ENCODE measurements around the gene NPAS3.

NPAS3 gene

DNA sequence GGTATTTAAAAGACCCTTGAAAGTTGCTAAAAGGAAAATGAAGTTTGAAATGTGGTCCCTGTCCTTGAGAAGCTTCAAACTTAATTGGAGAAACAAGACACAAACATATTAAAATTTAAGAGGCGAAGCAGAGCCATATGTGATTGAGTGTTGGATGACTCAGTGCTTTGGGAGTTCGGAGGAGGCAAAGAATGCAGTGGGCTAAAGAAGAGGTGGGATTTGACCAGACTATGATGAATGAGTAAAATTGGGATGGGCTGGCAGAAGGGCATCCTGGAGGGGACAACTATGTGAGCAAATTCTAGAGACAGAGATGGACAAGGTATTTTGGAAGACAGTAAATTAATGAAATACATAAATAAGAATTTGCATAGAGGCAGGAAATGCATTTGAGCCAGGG is 653.6 kb downstream of the NPAS3 start:
- DNase-seq (ENCODE audit: low spot score) = no peak

DNA sequence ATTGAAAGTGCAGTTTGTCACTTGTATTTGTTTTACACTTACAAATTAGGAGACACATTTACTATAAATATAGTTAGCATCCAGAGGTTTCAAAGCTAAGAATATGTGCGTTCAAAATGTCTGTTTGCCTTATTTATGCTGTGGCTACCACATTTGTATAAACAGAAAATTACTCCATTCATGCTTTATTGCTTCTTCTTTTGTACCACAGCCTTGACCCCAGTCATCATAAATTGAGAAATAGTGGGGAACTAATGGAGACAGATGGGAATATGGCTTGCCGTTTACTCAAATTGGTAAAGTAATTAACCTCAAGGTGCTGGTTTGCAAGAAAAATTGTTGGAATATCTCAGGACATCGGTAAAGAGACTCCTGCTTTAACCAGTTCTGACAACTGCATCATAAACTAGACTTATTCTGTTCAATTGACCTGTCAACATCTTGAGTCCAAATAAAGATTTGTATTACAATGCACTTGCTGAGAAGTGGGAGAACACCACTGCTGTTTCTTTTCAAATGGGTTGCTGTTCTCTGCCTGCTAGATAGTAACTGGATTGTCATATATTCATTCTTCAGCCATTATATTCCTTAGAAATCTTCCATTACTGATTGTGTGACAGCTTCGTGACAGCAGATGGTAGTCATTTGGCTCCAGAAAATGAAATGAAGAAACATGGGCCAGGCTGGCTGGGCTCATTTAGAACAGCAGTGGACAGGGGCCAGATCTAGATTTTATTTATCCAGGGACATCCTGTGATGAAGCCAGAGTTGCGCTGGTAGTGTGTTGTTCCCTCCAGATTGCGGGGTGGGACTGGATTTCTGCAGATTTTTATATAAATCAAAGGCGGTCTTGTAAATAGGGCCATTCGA is 657.8 kb downstream of the NPAS3 start:
- DNase-seq (ENCODE audit: low spot score) = no peak
- TF ChIP-seq, protein P1, sequence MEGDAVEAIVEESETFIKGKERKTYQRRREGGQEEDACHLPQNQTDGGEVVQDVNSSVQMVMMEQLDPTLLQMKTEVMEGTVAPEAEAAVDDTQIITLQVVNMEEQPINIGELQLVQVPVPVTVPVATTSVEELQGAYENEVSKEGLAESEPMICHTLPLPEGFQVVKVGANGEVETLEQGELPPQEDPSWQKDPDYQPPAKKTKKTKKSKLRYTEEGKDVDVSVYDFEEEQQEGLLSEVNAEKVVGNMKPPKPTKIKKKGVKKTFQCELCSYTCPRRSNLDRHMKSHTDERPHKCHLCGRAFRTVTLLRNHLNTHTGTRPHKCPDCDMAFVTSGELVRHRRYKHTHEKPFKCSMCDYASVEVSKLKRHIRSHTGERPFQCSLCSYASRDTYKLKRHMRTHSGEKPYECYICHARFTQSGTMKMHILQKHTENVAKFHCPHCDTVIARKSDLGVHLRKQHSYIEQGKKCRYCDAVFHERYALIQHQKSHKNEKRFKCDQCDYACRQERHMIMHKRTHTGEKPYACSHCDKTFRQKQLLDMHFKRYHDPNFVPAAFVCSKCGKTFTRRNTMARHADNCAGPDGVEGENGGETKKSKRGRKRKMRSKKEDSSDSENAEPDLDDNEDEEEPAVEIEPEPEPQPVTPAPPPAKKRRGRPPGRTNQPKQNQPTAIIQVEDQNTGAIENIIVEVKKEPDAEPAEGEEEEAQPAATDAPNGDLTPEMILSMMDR (IDR thresholded peaks at IDR 0.05; ENCODE audit: extremely low read depth, missing control alignments) = no peak

More for the DNA sequence above, 653.6 kb downstream of the NPAS3 start:
- TF ChIP-seq, protein P1 (IDR thresholded peaks at IDR 0.05; ENCODE audit: extremely low read depth, missing control alignments) = no peak

DNA sequence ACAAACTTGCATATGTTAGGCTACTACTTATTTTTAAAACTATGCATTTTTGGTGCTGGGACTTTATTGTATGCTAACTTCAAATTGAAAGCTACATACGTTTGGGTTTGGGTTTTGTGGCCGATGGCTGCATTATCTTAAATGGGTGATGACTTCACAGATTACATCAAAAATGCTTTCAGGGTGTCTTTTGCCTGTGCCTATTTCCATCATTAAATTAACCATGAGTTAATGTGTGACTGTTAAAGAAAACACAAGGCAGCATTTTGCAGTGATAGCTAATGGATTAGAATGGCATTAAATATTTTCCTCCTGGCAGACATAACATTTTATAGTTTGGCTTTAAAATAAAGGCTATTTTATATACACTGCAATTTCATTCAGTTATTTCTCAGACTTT is 659.9 kb downstream of the NPAS3 start:
- TF ChIP-seq, protein P1 (IDR thresholded peaks at IDR 0.05; ENCODE audit: extremely low read depth, missing control alignments) = no peak

GRCh38 chr14:33602396-33602795 is 663.7 kb downstream of the NPAS3 start:
- TF ChIP-seq, protein P1 (IDR thresholded peaks at IDR 0.05; ENCODE audit: extremely low read depth, missing control alignments) = no peak
- DNase-seq (ENCODE audit: low spot score) = no peak

More for the DNA sequence above, 659.9 kb downstream of the NPAS3 start:
- no peak for DNase-seq (ENCODE audit: low spot score)

DNA sequence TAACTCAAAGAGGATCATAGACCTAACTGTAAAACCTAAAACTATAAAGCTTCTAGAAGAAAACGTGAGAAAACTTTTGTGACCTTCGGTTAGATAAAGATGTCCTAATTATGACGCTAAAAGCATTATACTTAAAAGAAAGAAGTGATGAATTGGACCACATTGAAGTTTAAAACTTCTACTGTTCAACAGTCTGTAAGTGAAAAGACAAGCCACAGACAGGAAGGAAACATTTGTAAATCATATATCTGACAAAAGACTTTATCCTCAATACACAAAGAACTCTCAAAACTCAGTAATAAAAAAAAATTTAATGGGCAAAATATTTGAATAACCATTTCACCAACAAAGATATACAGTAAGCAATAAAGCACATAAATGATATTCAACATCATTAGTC is 667.9 kb downstream of the NPAS3 start:
- no peak for DNase-seq (ENCODE audit: low spot score)
- TF ChIP-seq, protein P1 (IDR thresholded peaks at IDR 0.05; ENCODE audit: extremely low read depth, missing control alignments) = no peak

DNA sequence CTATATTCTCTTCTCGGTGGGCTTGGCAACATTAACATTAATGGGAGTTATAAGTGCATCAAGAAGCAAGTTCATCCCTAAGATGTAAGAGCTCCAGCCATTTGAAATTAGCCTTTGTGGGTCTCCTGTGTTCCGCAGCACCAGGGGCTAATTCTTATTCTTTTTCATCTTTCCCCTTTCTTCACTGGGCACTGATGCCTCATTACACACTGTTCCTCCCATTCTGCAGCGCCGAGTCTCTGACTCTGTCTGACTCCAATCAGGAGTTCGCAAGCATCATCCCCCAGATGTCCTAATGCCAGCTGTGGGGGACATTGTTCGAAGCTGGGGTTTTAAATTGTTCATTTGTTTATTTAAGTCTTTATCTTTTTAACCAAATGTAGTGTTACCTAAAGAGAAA is 670.9 kb downstream of the NPAS3 start:
- no peak for DNase-seq (ENCODE audit: low spot score)
- TF ChIP-seq, protein P1 (IDR thresholded peaks at IDR 0.05; ENCODE audit: extremely low read depth, missing control alignments) = no peak

GRCh38 chr14:33610121-33610520 is 671.4 kb downstream of the NPAS3 start:
- DNase-seq (ENCODE audit: low spot score) = no peak
- TF ChIP-seq, protein P1 (IDR thresholded peaks at IDR 0.05; ENCODE audit: extremely low read depth, missing control alignments) = no peak

Data from GM20000 (cell line).